Neural cell (in vitro differentiated cells): ENCODE results near the gene RAPGEF5.

ENCODE experiments used
- EP300 ChIP-seq: fragments of 450-650 bp; conservative IDR thresholded peaks from 2 replicates; pipeline ENCODE4 v1.6.1; 2014; ENCODE audit warnings: antibody characterized with exemption, mild to moderate bottlenecking, moderate library complexity; ENCODE audit not compliant: poor library complexity, severe bottlenecking
- EZH2 ChIP-seq: fragments of 200-600, 300-800 bp; shearing (Covaris generic), sonication (generic); IDR thresholded peaks from 2 replicates; pipeline ENCODE4 v1.6.1; 2014; ENCODE audit warnings: antibody characterized with exemption, low read length, borderline replicate concordance, mild to moderate bottlenecking; ENCODE audit not compliant: insufficient read depth, poor library complexity, severe bottlenecking
- MXI1 ChIP-seq: fragments of 450-650 bp; conservative IDR thresholded peaks from 2 replicates; pipeline ENCODE4 v1.6.1; 2014; ENCODE audit warnings: antibody characterized with exemption, mild to moderate bottlenecking; ENCODE audit not compliant: poor library complexity, severe bottlenecking
- POLR2AphosphoS5 ChIP-seq: IDR thresholded peaks from 2 replicates; pipeline ENCODE4 v1.6.1; 2012
- RAD21 ChIP-seq: fragments of 450-650 bp; conservative IDR thresholded peaks from 2 replicates; pipeline ENCODE4 v1.6.1; 2014; ENCODE audit warnings: antibody characterized with exemption, mild to moderate bottlenecking, moderate library complexity
- REST ChIP-seq: IDR thresholded peaks from 2 replicates; pipeline ENCODE4 v1.6.1; 2012; ENCODE audit warnings: borderline replicate concordance
- SMC3 ChIP-seq: fragments of 450-650 bp; conservative IDR thresholded peaks from 2 replicates; pipeline ENCODE4 v1.6.1; 2014; ENCODE audit warnings: antibody characterized with exemption, mild to moderate bottlenecking, moderate library complexity; ENCODE audit not compliant: poor library complexity
- TAF1 ChIP-seq: IDR thresholded peaks from 2 replicates; pipeline ENCODE4 v1.6.1; 2012; ENCODE audit warnings: low read depth
- TF ChIP-seq, protein P1 (sequence below): fragments of 450-650 bp; IDR thresholded peaks from 2 replicates; pipeline ENCODE4 v1.5.1; 2014; ENCODE audit warnings: antibody characterized with exemption, mild to moderate bottlenecking, moderate library complexity; ENCODE audit not compliant: poor library complexity, severe bottlenecking

DNA sequence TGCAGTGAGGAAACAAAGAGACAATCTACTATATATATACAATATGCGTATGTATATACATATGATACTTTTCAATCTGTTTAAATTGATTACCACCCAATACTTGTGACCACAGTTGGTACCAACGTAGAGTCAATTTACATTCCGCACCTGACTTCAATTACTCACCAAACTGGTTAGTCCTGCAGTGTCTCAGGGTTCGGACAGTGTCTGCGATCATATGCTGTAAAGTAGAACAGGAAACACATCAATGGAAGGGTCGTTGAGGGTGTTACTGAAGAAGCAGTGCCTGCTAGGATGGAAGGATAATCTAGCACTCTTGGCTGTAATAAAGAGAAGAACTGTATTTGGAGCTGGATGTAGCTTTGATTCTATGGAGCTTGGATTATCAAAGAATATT lies 231.5 kb downstream of the RAPGEF5 start:
- TF ChIP-seq, protein P1, sequence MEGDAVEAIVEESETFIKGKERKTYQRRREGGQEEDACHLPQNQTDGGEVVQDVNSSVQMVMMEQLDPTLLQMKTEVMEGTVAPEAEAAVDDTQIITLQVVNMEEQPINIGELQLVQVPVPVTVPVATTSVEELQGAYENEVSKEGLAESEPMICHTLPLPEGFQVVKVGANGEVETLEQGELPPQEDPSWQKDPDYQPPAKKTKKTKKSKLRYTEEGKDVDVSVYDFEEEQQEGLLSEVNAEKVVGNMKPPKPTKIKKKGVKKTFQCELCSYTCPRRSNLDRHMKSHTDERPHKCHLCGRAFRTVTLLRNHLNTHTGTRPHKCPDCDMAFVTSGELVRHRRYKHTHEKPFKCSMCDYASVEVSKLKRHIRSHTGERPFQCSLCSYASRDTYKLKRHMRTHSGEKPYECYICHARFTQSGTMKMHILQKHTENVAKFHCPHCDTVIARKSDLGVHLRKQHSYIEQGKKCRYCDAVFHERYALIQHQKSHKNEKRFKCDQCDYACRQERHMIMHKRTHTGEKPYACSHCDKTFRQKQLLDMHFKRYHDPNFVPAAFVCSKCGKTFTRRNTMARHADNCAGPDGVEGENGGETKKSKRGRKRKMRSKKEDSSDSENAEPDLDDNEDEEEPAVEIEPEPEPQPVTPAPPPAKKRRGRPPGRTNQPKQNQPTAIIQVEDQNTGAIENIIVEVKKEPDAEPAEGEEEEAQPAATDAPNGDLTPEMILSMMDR, result no peak
- TF ChIP-seq EZH2 (no peak), TAF1 (no peak), EP300 (no peak), REST (no peak), RAD21 (no peak), POLR2AphosphoS5 (no peak), SMC3 (no peak), MXI1 (no peak)
